HG03060 (cell line): ENCODE results near the gene MX2.

ENCODE experiments used
- ATAC-seq: cut with Tn5 transposase; IDR thresholded peaks from one replicate; pipeline ENCODE4 v1.9.1; 2021; ENCODE audit warnings: low read depth, moderate number of reproducible peaks; ENCODE audit not compliant: unreplicated experiment

Gene MX2

GRCh38 chr21:41458559-41458958, 96.7 kb downstream of the MX2 start:
- no peak for ATAC-seq
